ENCODE results near the gene TGFB1I1. TPM values are rescaled to one million over a fixed set of nuclear protein-coding genes. Genes with fewer than 3 reads are reported as not detected.

The TGFB1I1 gene
- total and polyA plus RNA-seq, 2 donors (not counting 1 experiment from before 2014, with no cell fraction given): 0.16 to 4.0 TPM

DNA sequence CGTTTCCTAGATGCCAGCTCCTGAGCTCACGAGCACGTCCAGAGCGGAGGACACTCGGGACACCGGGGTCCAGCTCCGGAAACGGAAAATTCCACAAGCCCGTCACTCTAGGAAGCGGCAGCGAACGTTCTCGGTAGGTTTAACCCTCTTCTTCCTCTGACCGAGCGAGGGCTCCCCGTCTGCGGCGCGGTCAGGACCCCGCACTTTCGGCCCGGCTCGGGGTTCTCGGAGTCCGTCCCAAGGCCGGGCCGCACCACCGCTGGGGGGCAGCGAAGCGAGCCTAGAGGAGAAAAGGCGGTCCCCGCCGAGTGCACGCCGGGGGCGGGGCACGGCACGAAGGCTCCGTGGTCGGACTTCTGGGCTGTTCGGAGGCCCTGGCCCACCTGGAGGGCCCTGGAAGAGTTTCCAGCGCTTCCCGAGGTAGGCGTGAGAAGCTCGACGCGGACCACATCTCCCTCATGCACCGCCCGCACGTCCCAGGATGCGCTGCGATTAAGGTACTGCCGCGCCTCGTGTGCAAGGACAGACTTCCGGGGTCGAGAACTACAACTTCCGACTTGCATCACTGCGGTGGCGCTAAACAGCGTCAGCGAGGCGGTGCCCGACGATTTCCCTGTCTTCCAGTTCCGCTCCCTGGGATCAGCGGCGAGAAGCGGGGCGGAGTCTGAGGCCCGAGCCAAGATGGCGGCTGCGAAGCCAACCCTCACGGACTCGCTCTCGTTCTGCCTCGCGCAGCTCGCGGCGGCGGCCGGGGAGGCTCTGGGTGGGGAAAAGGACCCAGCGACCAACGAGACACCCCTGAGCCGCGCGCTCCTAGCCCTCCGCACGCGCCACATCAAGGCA, 12.9 kb upstream of the TGFB1I1 start, which contains the start of gene ARMC5:
Gene ARMC5, plus strand, starts transcription at position 658 of the 843 bp plus-strand sequence. Its CDS starts 24 bp downstream, at position 682.
- peaks cover 21% of the 10 kb centered on the region for H3K79me2 ChIP-seq (ENCODE audit: control insufficient read depth, insufficient read depth, low read length)
- H3K27ac ChIP-seq (ENCODE audit: low read length in 2 of 2): peak within 1 kb of the TSS; percentile 94 to 99
- H3K27me3 Mint-ChIP-seq: no peaks in the 10 kb centered on the region
- no peaks in the 10 kb centered on the region for H3K9me3 ChIP-seq (ENCODE audit: control extremely low read depth in 1 of 3, control insufficient read depth in 2 of 3, insufficient read depth in 1 of 3, low read length in 2 of 3)
- peaks cover 27% of the 10 kb centered on the region for H4K20me1 ChIP-seq (ENCODE audit: control insufficient read depth, insufficient read depth, low read length, poor library complexity, severe bottlenecking)
- H3K4me3 Mint-ChIP-seq: peak within 1 kb of the TSS; percentile 94
- no peaks in the 10 kb centered on the region for H3K9me3 Mint-ChIP-seq (ENCODE audit: insufficient read depth)
- H3K4me1 Mint-ChIP-seq: peaks cover 50% of the 10 kb centered on the region
- intact Hi-C loops (cut with micrococcal nuclease): loop anchor here (1.0 to 5.0 kb wide), 11 partner anchors 16 to 902 kb away; partner anchors contain the start of genes PYCARD, RUSF1, SETD1A and STX4
- peaks cover 29 to 42% of the 10 kb centered on the region in 2 donors for H3K4me1 ChIP-seq (ENCODE audit: control insufficient read depth in 2 of 2, insufficient read depth in 2 of 2, low read length in 2 of 2)
- peak within 1 kb of the TSS; percentile 95 for H3K4me2 ChIP-seq (replicated peaks; ENCODE audit: low read depth, low read length, poor library complexity, severe bottlenecking)
- TF ChIP-seq, protein P1, sequence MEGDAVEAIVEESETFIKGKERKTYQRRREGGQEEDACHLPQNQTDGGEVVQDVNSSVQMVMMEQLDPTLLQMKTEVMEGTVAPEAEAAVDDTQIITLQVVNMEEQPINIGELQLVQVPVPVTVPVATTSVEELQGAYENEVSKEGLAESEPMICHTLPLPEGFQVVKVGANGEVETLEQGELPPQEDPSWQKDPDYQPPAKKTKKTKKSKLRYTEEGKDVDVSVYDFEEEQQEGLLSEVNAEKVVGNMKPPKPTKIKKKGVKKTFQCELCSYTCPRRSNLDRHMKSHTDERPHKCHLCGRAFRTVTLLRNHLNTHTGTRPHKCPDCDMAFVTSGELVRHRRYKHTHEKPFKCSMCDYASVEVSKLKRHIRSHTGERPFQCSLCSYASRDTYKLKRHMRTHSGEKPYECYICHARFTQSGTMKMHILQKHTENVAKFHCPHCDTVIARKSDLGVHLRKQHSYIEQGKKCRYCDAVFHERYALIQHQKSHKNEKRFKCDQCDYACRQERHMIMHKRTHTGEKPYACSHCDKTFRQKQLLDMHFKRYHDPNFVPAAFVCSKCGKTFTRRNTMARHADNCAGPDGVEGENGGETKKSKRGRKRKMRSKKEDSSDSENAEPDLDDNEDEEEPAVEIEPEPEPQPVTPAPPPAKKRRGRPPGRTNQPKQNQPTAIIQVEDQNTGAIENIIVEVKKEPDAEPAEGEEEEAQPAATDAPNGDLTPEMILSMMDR (IDR thresholded peaks at IDR 0.05): peak; percentile 57
- no peak for TF ChIP-seq EZH2 (IDR thresholded peaks at IDR 0.05; ENCODE audit: borderline replicate concordance, insufficient read depth, low read depth, low read length, poor library complexity, severe bottlenecking)
- ChIA-PET CTCF (interaction anchor here (1.0 to 7.2 kb wide), 7 partner anchors 10 to 412 kb away, joined by 3 to 43 read pairs (median 5); partner anchors contain the start of gene ZNF843), POLR2A (interaction anchor here (0.5 to 2.7 kb wide), 12 partner anchors 12 to 800 kb away, joined by 3 to 12 read pairs (median 5); partner anchors contain the start of genes FUS, RUSF1, TGFB1I1 and ZNF267)
- peaks cover 0 to 14% of the 10 kb centered on the region in 2 experiments for H3K36me3 ChIP-seq (replicated peaks in 1 of 2; ENCODE audit: control extremely low read depth in 1 of 2, control insufficient read depth in 1 of 2, extremely low read depth in 1 of 2, insufficient read depth in 2 of 2, low read length in 1 of 2)
- peak within 1 kb of the TSS; percentile 95 for H3K9ac ChIP-seq (ENCODE audit: low read length)
- ATAC-seq (ENCODE audit: low read depth) (peak; percentile 76), DNase-seq (peak; percentile 99)
- H3K27ac Mint-ChIP-seq: peak within 1 kb of the TSS; percentile 100
- under 1% methylated on average over 91 of the region's 91 CpGs for WGBS (ENCODE audit: insufficient coverage)
- H3K4me3 ChIP-seq (ENCODE audit: control extremely low read depth in 1 of 5, extremely low read depth in 1 of 5, insufficient read depth in 1 of 5, low read depth in 2 of 5, low read length in 4 of 5): peak within 1 kb of the TSS; percentile 71 to 94 (median 87)
- H3K27me3 ChIP-seq (replicated peaks in 1 of 4; ENCODE audit: control extremely low read depth in 1 of 4, control insufficient read depth in 3 of 4, insufficient read depth in 4 of 4, low read length in 3 of 4): no peaks in the 10 kb centered on the region
- peak within 1 kb of the TSS; percentile 81 for H2AFZ ChIP-seq (ENCODE audit: insufficient read depth, low read depth, low read length, poor library complexity, severe bottlenecking)
